ENCODE results near the gene THADA.
A peak's percentile ranks its signal among the peaks of the same experiment; 100 is the strongest.

Gene THADA

DNA sequence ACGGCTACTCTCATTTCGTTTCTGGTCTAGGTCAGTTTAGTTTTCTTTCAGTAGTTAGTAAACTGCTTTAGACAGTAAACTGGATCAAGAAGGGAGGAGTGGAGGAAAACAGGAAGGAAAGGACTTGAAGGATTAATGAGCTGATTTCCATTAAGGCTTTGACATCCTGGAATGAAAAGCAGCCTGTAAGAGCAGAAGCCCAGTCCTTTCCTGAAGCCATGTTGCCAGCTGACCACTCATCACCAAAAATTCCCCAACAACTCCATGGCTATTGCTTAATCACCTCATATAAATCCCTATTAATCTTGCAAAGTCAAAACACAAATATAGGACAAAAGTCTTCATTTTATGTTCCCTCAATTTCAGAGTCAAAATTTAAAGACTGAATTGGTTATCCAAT, 255.8 kb downstream of the THADA start:
- H3K9me3 ChIP-seq (ENCODE audit: control insufficient read depth in 2 of 2, low read length in 2 of 2) = no peaks in the 10 kb centered on the region
- H3K9ac ChIP-seq (ENCODE audit: low read depth in 1 of 2, low read length in 2 of 2) = no peak overlapping the region
- H3K36me3 ChIP-seq (ENCODE audit: control insufficient read depth in 2 of 2, insufficient read depth in 2 of 2, low read length in 2 of 2) = no peaks in the 10 kb centered on the region
- H3K4me3 ChIP-seq (ENCODE audit: low read length in 2 of 2) = no peak overlapping the region
- peak overlapping the region; percentile 36 to 41 for H3K27ac ChIP-seq (ENCODE audit: low read depth in 2 of 2, low read length in 2 of 2)
- no peaks in the 10 kb centered on the region for H3K27me3 ChIP-seq (ENCODE audit: control insufficient read depth in 2 of 2, insufficient read depth in 2 of 2, low read length in 2 of 2)
- H3K4me1 ChIP-seq (ENCODE audit: control insufficient read depth in 2 of 2, insufficient read depth in 2 of 2, low read length in 2 of 2) = peaks cover 13 to 21% of the 10 kb centered on the region in 2 donors

DNA sequence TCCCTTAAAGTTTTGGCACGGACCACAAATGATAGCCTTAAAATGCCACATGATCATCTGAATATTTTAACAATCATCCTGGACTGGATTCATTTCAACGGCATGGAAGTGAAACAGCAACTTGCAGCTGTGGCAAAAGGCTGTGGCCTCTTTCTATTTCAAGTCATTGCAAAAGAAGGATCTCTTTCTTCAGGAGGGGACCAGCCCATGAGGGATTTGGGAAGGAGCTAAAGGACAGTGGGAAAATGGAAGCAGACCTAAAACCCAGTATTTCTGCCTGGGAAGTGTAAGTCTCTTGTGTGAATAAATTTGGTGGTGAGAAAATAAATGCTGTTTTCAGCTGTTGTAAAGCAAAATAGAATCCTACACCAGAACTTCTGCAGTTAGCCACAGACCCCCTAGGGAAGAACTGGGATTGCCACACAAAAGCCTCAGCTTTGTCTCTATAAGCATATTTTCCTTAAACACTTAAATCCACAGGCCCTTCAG, 262.1 kb downstream of the THADA start:
- Histone ChIP-seq H3K4me1 (ENCODE audit: control insufficient read depth in 2 of 2, insufficient read depth in 2 of 2, low read length in 2 of 2) (peaks cover 0 to 5% of the 10 kb centered on the region in 2 donors), H3K9ac (ENCODE audit: low read depth in 1 of 2, low read length in 2 of 2) (peak overlapping the region in 1 of 2 donors; percentile 17), H3K9me3 (ENCODE audit: control insufficient read depth in 2 of 2, low read length in 2 of 2) (no peaks in the 10 kb centered on the region), H3K27ac (ENCODE audit: low read depth in 2 of 2, low read length in 2 of 2) (peak overlapping the region; percentile 15 to 57), H3K27me3 (ENCODE audit: control insufficient read depth in 2 of 2, insufficient read depth in 2 of 2, low read length in 2 of 2) (no peaks in the 10 kb centered on the region), H3K36me3 (ENCODE audit: control insufficient read depth in 2 of 2, insufficient read depth in 2 of 2, low read length in 2 of 2) (no peaks in the 10 kb centered on the region), H3K4me3 (ENCODE audit: low read length in 2 of 2) (no peak overlapping the region)

DNA sequence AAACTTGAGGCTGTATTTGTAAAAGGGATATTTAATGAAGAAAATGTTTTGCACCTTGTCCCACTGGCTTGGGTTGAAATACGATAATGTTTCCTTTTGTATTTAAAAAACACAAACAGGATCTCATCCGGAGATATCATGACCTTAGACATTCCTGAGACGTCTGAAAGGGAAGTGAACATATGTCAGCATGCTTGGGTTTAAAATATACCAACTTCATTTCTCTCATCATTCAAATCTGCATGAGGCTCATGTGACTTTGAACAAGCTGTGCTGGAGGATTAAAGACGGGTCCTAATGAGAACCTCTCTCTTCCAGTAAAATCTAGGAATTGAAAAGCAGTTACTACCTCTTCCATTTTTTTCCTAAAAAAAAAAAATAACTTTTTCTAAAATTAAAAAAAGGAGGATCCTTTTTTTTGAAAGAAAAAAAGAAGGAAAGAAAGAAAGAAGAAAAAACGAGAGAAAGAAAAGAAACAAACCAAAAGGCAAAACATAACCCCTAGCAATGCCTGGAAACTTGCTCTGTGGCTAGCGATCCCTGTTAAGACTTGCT, 262.7 kb downstream of the THADA start:
- Histone ChIP-seq H3K9me3 (ENCODE audit: control insufficient read depth in 2 of 2, low read length in 2 of 2) (no peaks in the 10 kb centered on the region), H3K27me3 (ENCODE audit: control insufficient read depth in 2 of 2, insufficient read depth in 2 of 2, low read length in 2 of 2) (no peaks in the 10 kb centered on the region), H3K27ac (ENCODE audit: low read depth in 2 of 2, low read length in 2 of 2) (peak overlapping the region; percentile 15 to 57), H3K36me3 (ENCODE audit: control insufficient read depth in 2 of 2, insufficient read depth in 2 of 2, low read length in 2 of 2) (no peaks in the 10 kb centered on the region), H3K4me3 (ENCODE audit: low read length in 2 of 2) (no peak overlapping the region), H3K4me1 (ENCODE audit: control insufficient read depth in 2 of 2, insufficient read depth in 2 of 2, low read length in 2 of 2) (peaks cover 0 to 5% of the 10 kb centered on the region in 2 donors), H3K9ac (ENCODE audit: low read depth in 1 of 2, low read length in 2 of 2) (no peak overlapping the region)

DNA sequence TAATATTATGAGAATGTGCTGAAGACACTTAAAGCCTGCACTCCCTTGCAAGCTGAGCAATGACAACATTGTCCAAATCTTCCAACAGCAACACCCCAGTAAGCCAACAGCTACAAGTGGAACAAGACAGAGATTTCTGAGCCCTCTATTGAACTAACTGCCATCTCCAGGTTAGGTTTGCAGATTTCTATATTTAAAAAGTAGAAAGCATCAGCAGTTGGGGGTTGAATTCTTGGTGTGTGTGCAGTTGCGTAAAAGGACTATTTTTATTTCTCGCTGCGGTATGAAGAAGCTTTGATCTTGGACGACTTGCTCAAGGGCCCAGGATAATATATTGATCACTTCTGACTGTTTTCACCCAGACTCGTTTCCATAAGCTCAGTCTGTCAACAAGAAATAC, 263.2 kb downstream of the THADA start:
- Histone ChIP-seq H3K36me3 (ENCODE audit: control insufficient read depth in 2 of 2, insufficient read depth in 2 of 2, low read length in 2 of 2) (no peaks in the 10 kb centered on the region), H3K27ac (ENCODE audit: low read depth in 2 of 2, low read length in 2 of 2) (peak overlapping the region; percentile 15 to 19), H3K9ac (ENCODE audit: low read depth in 1 of 2, low read length in 2 of 2) (no peak overlapping the region), H3K4me1 (ENCODE audit: control insufficient read depth in 2 of 2, insufficient read depth in 2 of 2, low read length in 2 of 2) (peaks cover 0 to 5% of the 10 kb centered on the region in 2 donors), H3K27me3 (ENCODE audit: control insufficient read depth in 2 of 2, insufficient read depth in 2 of 2, low read length in 2 of 2) (no peaks in the 10 kb centered on the region), H3K9me3 (ENCODE audit: control insufficient read depth in 2 of 2, low read length in 2 of 2) (no peaks in the 10 kb centered on the region), H3K4me3 (ENCODE audit: low read length in 2 of 2) (no peak overlapping the region)

DNA sequence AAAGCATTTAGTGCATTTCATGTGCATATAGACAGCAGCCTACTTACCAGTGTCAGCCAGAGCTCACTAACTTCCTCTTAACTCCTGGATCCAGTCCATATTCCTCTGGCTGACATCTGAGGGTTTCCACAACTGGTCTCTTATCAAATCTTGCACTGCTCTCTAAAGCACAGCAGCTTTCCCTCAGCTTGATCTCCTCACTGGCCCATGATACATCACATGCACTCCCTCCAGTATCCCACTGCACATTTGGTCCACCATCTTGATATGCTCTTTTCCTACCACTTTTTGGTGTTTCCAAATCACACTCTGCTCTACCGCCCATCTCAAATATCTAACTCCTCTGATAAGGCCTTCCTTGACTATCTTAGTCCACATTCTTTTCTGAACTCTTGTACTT, 264.4 kb downstream of the THADA start:
- Histone ChIP-seq H3K27me3 (ENCODE audit: control insufficient read depth in 2 of 2, insufficient read depth in 2 of 2, low read length in 2 of 2) (no peaks in the 10 kb centered on the region), H3K36me3 (ENCODE audit: control insufficient read depth in 2 of 2, insufficient read depth in 2 of 2, low read length in 2 of 2) (no peaks in the 10 kb centered on the region), H3K4me1 (ENCODE audit: control insufficient read depth in 2 of 2, insufficient read depth in 2 of 2, low read length in 2 of 2) (peaks cover 0 to 5% of the 10 kb centered on the region in 2 donors), H3K27ac (ENCODE audit: low read depth in 2 of 2, low read length in 2 of 2) (no peak overlapping the region), H3K9me3 (ENCODE audit: control insufficient read depth in 2 of 2, low read length in 2 of 2) (no peaks in the 10 kb centered on the region), H3K9ac (ENCODE audit: low read depth in 1 of 2, low read length in 2 of 2) (no peak overlapping the region), H3K4me3 (ENCODE audit: low read length in 2 of 2) (no peak overlapping the region)

DNA sequence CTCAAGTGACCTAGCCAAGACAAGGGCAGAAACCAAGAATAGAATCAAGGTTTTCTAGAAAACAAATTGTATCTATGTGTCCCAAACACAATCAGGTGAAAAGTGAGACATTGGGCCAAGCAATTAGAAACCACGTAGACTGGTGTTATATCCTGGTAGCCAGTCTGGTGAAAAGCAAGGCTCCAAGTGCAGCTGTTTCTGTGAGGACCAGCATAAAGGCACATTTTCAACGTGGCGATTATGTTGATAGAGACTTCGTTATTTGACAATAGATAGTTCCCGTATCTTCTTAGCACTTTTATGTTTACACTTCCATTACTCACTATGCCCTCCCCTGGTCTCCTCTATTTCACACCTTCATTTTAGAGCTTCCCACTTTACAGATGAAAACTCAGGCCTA, 266.2 kb downstream of the THADA start:
- Histone ChIP-seq H3K9ac (ENCODE audit: low read depth in 1 of 2, low read length in 2 of 2) (no peak overlapping the region), H3K9me3 (ENCODE audit: control insufficient read depth in 2 of 2, low read length in 2 of 2) (no peaks in the 10 kb centered on the region), H3K4me3 (ENCODE audit: low read length in 2 of 2) (no peak overlapping the region), H3K27ac (ENCODE audit: low read depth in 2 of 2, low read length in 2 of 2) (no peak overlapping the region), H3K27me3 (ENCODE audit: control insufficient read depth in 2 of 2, insufficient read depth in 2 of 2, low read length in 2 of 2) (no peaks in the 10 kb centered on the region), H3K4me1 (ENCODE audit: control insufficient read depth in 2 of 2, insufficient read depth in 2 of 2, low read length in 2 of 2) (peaks cover 0 to 5% of the 10 kb centered on the region in 2 donors), H3K36me3 (ENCODE audit: control insufficient read depth in 2 of 2, insufficient read depth in 2 of 2, low read length in 2 of 2) (no peaks in the 10 kb centered on the region)

DNA sequence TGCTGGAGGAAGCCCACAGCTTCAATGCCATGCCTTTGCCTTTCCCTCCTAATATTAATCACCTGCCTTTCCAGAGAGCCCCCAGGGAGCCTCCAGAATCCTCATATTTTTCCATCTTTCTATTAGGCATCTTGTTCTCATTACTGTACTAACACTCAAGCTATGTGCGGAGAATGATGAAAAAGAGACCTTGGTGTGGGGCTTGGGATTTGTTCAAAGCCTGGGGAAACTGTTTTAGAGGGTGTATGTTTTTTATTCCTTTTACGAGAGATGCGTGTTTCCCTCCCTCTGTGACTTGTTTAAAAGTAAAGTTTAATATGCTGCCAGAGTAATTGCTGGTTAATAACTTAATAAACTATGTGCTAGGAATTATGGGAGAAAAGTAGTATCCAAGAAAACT, 267.0 kb downstream of the THADA start:
- Histone ChIP-seq H3K4me1 (ENCODE audit: control insufficient read depth in 2 of 2, insufficient read depth in 2 of 2, low read length in 2 of 2) (peaks cover 0 to 5% of the 10 kb centered on the region in 2 donors), H3K27me3 (ENCODE audit: control insufficient read depth in 2 of 2, insufficient read depth in 2 of 2, low read length in 2 of 2) (no peaks in the 10 kb centered on the region), H3K36me3 (ENCODE audit: control insufficient read depth in 2 of 2, insufficient read depth in 2 of 2, low read length in 2 of 2) (no peaks in the 10 kb centered on the region), H3K9ac (ENCODE audit: low read depth in 1 of 2, low read length in 2 of 2) (no peak overlapping the region), H3K4me3 (ENCODE audit: low read length in 2 of 2) (no peak overlapping the region), H3K27ac (ENCODE audit: low read depth in 2 of 2, low read length in 2 of 2) (no peak overlapping the region), H3K9me3 (ENCODE audit: control insufficient read depth in 2 of 2, low read length in 2 of 2) (no peaks in the 10 kb centered on the region)

DNA sequence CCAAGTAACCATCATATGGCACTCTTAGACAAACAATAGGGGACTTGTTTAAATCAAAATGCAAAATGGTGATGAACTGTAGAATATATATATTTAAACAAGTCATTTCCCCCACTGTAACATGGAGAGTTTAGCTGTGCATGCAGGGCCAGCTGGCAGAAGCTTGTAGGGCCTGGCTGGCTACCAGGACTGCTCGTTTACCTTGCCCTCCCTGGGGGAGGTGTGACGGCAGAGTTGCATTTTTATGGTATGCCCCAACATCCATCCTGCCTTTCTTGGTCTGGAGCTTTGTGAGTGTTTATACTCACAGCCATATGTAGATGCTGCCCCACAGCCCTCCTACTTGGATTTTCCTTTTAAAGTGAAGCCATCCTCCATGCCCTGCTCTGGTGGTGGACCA, 267.7 kb downstream of the THADA start:
- Histone ChIP-seq H3K4me1 (ENCODE audit: control insufficient read depth in 2 of 2, insufficient read depth in 2 of 2, low read length in 2 of 2) (peaks cover 0 to 5% of the 10 kb centered on the region in 2 donors), H3K4me3 (ENCODE audit: low read length in 2 of 2) (no peak overlapping the region), H3K36me3 (ENCODE audit: control insufficient read depth in 2 of 2, insufficient read depth in 2 of 2, low read length in 2 of 2) (no peaks in the 10 kb centered on the region), H3K9me3 (ENCODE audit: control insufficient read depth in 2 of 2, low read length in 2 of 2) (no peaks in the 10 kb centered on the region), H3K27ac (ENCODE audit: low read depth in 2 of 2, low read length in 2 of 2) (no peak overlapping the region), H3K27me3 (ENCODE audit: control insufficient read depth in 2 of 2, insufficient read depth in 2 of 2, low read length in 2 of 2) (no peaks in the 10 kb centered on the region), H3K9ac (ENCODE audit: low read depth in 1 of 2, low read length in 2 of 2) (no peak overlapping the region)

DNA sequence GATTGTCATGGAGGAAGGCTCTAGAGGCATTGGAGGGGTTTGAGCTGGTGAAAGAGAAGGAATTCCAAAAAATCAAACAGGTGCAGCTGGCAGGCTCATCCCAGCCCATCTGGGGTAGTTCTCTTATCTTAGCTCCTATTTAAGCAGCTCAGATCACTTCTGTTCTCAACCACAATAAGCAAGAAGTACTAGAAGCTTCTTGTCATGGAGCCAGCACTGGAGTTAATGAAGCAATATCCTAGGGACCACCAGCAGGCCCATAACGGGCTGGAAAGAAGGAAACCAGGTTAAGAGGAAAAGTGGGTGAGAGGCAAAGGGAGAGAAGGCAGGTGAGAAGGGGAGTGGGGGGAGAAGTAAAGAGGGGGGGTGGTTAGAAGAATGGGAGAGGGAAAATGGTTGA, 268.7 kb downstream of the THADA start:
- peaks cover 0 to 5% of the 10 kb centered on the region in 2 donors for H3K4me1 ChIP-seq (ENCODE audit: control insufficient read depth in 2 of 2, insufficient read depth in 2 of 2, low read length in 2 of 2)
- H3K4me3 ChIP-seq (ENCODE audit: low read length in 2 of 2) = no peak overlapping the region
- H3K9me3 ChIP-seq (ENCODE audit: control insufficient read depth in 2 of 2, low read length in 2 of 2) = no peaks in the 10 kb centered on the region
- H3K27me3 ChIP-seq (ENCODE audit: control insufficient read depth in 2 of 2, insufficient read depth in 2 of 2, low read length in 2 of 2) = no peaks in the 10 kb centered on the region
- H3K27ac ChIP-seq (ENCODE audit: low read depth in 2 of 2, low read length in 2 of 2) = no peak overlapping the region
- no peak overlapping the region for H3K9ac ChIP-seq (ENCODE audit: low read depth in 1 of 2, low read length in 2 of 2)
- H3K36me3 ChIP-seq (ENCODE audit: control insufficient read depth in 2 of 2, insufficient read depth in 2 of 2, low read length in 2 of 2) = no peaks in the 10 kb centered on the region

DNA sequence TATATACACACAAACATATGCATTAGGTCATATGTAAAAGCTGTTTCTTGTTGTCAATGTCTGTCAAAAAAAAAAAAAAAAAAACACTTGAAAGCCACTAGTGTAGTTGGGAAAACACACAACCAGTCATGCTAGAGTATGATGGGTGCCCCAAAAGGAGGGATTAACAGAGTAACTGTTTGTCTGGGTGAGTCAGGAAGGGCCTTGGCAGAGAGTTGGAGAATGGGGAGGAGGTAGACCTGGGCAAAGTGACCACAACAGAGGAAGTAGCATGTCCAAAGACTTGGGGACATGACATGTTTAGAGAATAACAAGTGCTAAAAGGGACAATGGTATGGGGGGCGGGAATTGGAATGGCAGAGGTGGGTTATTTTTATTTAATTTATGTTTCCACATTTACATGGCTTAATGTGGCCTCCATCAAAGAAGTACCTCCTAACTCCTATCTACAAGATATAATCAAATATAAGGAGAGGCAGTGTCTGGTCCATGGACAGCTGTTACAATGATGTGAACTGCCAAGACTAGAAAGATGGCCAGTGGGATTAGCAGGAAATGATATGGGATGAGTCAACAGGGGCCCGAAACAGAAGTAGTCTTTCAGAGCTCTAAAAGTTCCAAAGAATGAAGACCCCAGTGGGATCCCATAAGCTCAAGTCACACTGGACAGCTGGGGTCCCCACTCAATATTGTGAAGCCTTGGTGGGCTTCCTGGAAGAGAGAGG, 269.6 kb downstream of the THADA start:
- no peaks in the 10 kb centered on the region for H3K27me3 ChIP-seq (ENCODE audit: control insufficient read depth in 2 of 2, insufficient read depth in 2 of 2, low read length in 2 of 2)
- no peaks in the 10 kb centered on the region for H3K9me3 ChIP-seq (ENCODE audit: control insufficient read depth in 2 of 2, low read length in 2 of 2)
- no peak overlapping the region for H3K27ac ChIP-seq (ENCODE audit: low read depth in 2 of 2, low read length in 2 of 2)
- peaks cover 0 to 2% of the 10 kb centered on the region in 2 donors for H3K4me1 ChIP-seq (ENCODE audit: control insufficient read depth in 2 of 2, insufficient read depth in 2 of 2, low read length in 2 of 2)
- H3K9ac ChIP-seq (ENCODE audit: low read depth in 1 of 2, low read length in 2 of 2) = no peak overlapping the region
- H3K4me3 ChIP-seq (ENCODE audit: low read length in 2 of 2) = no peak overlapping the region
- H3K36me3 ChIP-seq (ENCODE audit: control insufficient read depth in 2 of 2, insufficient read depth in 2 of 2, low read length in 2 of 2) = peaks cover 0 to 3% of the 10 kb centered on the region in 2 donors
